Caco-2 (cell line): ENCODE data around the gene APCDD1. TPM values are rescaled to one million over a fixed set of nuclear protein-coding genes. Genes with fewer than 3 reads are reported as not detected.

Source experiments
- BruUV-seq: library from RNA; stranded (reverse); fragments of 400-500 nt; replicated peaks from 2 replicates; lab custom pipeline; 2021; lab: Mats Ljungman, UMichigan
- CTCF ChIA-PET: fragments of 300-600 bp; sonication (Branson Sonifier 250); formaldehyde crosslinking; loops from one replicate; lab custom pipeline; 2022; ENCODE audit warnings: antibody characterized with exemption; lab: Charles Lee
- POLR2A ChIA-PET: fragments of 300-600 bp; sonication (Branson Sonifier 250); formaldehyde crosslinking; loops from one replicate; lab custom pipeline; 2022; ENCODE audit warnings: antibody characterized with exemption; lab: Charles Lee
- DNase-seq, 2 experiments: peaks; one replicate each; pipeline versions ENCODE4 v3.0.0 to v3.0.0-alpha.2; 2020 to 2022
- H3K27me3 ChIP-seq: replicated peaks from 2 replicates; pipeline ENCODE4 v1.6.0; 2011; ENCODE audit warnings: low read length; ENCODE audit not compliant: control insufficient read depth, insufficient read depth
- H3K36me3 ChIP-seq: 2 replicates; pipeline ENCODE4 v1.5.1; 2011; ENCODE audit warnings: low read length; ENCODE audit not compliant: control insufficient read depth, insufficient read depth
- H3K4me1 ChIP-seq: fragments of 250-450 bp; sonication (Bioruptor Pico); 2 replicates; pipeline ENCODE4 v1.5.1; 2020; ENCODE audit warnings: mild to moderate bottlenecking
- H3K4me3 ChIP-seq: 2 replicates; pipeline ENCODE4 v1.5.1; 2011; ENCODE audit warnings: low read depth, mild to moderate bottlenecking, control low read depth, low read length
- H3K9me3 ChIP-seq: fragments of 250-450 bp; sonication (Bioruptor Pico); 2 replicates; pipeline ENCODE4 v1.5.1; 2020; ENCODE audit warnings: mild to moderate bottlenecking, moderate library complexity
- H3K27ac Mint-ChIP-seq: one replicate; pipeline ENCODE4 v1.8.0; 2022; ENCODE audit warnings: mixed read lengths; ENCODE audit not compliant: unreplicated experiment
- H3K27me3 Mint-ChIP-seq: one replicate; pipeline ENCODE4 v1.8.0; 2022; ENCODE audit warnings: mixed read lengths; ENCODE audit not compliant: insufficient read depth, unreplicated experiment
- H3K36me3 Mint-ChIP-seq: one replicate; pipeline ENCODE4 v1.8.0; 2022; ENCODE audit warnings: mild to moderate bottlenecking, mixed read lengths; ENCODE audit not compliant: insufficient read depth, unreplicated experiment
- H3K4me1 Mint-ChIP-seq: one replicate; pipeline ENCODE4 v1.8.0; 2022; ENCODE audit warnings: low read depth, mixed read lengths; ENCODE audit not compliant: unreplicated experiment
- H3K4me3 Mint-ChIP-seq: one replicate; pipeline ENCODE4 v1.8.0; 2022; ENCODE audit warnings: mild to moderate bottlenecking, moderate library complexity, mixed read lengths; ENCODE audit not compliant: unreplicated experiment
- H3K9me3 Mint-ChIP-seq: one replicate; pipeline ENCODE4 v1.8.0; 2022; ENCODE audit warnings: mixed read lengths; ENCODE audit not compliant: unreplicated experiment
- intact Hi-C: fragments of 100-400 bp; cut with micrococcal nuclease; formaldehyde crosslinking; loops from one replicate; pipeline ENCODE4 v1.10.0; 2022; ENCODE audit not compliant: unreplicated experiment
- total RNA-seq: library from RNA; stranded (reverse); gene quantifications from 2 replicates; pipeline ENCODE4 v1.2.3, GENCODE V29; 2022
- TF ChIP-seq, protein P1 (sequence below), 2 experiments: fragments of 200-600 bp in 1 of 2; IDR thresholded peaks; 1 replicate in 1 of 2; 2 replicates in 1 of 2; pipeline versions ENCODE4 v1.5.1 to v1.8.0; 2011 to 2022; ENCODE audit warnings: antibody characterized with exemption in 1 of 2, control low read depth in 1 of 2, inconsistent platforms in 1 of 2, low read depth in 1 of 2, low read length in 1 of 2, mild to moderate bottlenecking in 1 of 2, moderate library complexity in 1 of 2; ENCODE audit not compliant: insufficient read depth in 1 of 2, severe bottlenecking in 1 of 2, unreplicated experiment in 1 of 2

Gene APCDD1
- total RNA-seq, 1 experiment from 2014 or later: 1.5 TPM

DNA sequence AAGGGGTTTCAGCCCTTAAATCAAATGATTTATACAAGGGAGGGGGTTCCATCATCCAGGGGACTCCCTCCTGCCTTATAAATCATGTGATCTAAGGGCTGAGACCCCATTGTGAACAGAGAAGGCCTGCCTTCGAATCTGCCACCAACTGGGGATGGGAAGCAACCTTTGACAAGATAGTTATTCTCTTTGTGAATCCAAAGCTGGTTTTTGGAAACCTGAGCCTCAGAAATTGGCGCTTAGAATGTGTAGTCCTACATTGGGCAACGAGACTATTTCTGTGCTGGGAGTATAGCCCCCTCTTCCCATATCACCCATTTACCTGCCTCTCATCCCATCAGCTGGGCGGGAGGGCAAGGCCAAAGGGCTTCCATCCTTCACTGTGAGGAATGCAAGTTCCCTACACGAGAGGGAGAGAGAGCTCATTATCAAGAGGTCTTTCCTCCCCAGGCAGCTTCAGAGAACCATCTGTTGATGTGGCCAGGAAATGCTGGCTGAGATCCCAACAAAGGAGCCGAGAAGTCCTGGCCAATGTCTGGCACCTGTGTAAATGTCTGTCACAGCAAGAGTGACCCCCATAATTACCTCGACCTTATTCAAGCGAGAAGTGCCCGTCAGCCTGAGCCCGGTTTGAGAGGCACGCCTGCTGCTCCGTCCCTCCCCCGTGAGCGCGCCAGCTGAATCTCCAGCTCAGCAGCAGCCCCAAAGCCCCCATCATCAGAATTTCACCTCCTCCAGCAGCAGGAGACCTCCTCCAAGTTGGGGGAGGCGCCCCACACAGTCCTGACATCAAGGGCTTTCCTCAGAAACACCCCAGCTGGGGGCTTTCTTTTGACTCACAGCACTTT is 48.4 kb upstream of the APCDD1 start:
- no peaks in the 10 kb centered on the region; the same call in 1 of the 2 replicates for H3K27me3 ChIP-seq
- POLR2A ChIA-PET: no interaction called here

DNA sequence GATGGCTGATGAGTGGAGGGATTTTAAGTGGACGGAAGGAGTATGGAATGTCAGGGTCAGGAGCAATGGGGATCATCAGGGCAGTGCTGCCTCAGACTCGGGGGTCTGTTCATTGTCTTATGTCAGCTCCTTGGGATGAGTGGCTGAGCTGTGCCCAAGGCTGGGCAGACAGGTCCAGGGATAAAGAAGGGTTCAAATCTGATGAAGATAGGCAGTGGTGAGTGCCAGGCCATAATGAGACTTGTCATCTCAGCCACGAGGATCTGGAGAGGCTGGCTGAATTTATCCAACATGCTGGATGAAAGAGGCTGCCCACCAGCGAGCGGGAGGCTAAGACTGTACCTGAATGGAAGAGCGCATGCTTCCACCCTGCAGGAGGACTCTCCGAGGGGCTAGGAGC is 46.3 kb upstream of the APCDD1 start:
- no peak overlapping the region for H3K4me3 ChIP-seq
- H3K9me3 ChIP-seq: no peaks in the 10 kb centered on the region
- no peak for DNase-seq
- no peaks in the 10 kb centered on the region for H3K27me3 Mint-ChIP-seq
- H3K4me1 ChIP-seq: peaks cover 13% of the 10 kb centered on the region
- peaks cover 8% of the 10 kb centered on the region for H3K9me3 Mint-ChIP-seq
- H3K36me3 ChIP-seq: no peaks in the 10 kb centered on the region
- no peaks in the 10 kb centered on the region; the same call in 1 of the 2 replicates for H3K27me3 ChIP-seq
- H3K36me3 Mint-ChIP-seq: no peaks in the 10 kb centered on the region
- TF ChIP-seq, protein P1, sequence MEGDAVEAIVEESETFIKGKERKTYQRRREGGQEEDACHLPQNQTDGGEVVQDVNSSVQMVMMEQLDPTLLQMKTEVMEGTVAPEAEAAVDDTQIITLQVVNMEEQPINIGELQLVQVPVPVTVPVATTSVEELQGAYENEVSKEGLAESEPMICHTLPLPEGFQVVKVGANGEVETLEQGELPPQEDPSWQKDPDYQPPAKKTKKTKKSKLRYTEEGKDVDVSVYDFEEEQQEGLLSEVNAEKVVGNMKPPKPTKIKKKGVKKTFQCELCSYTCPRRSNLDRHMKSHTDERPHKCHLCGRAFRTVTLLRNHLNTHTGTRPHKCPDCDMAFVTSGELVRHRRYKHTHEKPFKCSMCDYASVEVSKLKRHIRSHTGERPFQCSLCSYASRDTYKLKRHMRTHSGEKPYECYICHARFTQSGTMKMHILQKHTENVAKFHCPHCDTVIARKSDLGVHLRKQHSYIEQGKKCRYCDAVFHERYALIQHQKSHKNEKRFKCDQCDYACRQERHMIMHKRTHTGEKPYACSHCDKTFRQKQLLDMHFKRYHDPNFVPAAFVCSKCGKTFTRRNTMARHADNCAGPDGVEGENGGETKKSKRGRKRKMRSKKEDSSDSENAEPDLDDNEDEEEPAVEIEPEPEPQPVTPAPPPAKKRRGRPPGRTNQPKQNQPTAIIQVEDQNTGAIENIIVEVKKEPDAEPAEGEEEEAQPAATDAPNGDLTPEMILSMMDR (IDR thresholded peaks at IDR 0.05; ENCODE audit: insufficient read depth in 1 of 2, low read depth in 1 of 2, low read length in 1 of 2, severe bottlenecking in 1 of 2, unreplicated experiment in 1 of 2): no peak
- no peak overlapping the region for H3K27ac Mint-ChIP-seq
- intact Hi-C loops: no loop called here
- ChIA-PET POLR2A (no interaction called here), CTCF (no interaction called here)
- H3K4me1 Mint-ChIP-seq: no peaks in the 10 kb centered on the region
- no TSS peak for BruUV-seq
- no peak overlapping the region for H3K4me3 Mint-ChIP-seq

More for the DNA sequence above, 48.4 kb upstream of the APCDD1 start:
- TF ChIP-seq, protein P1 (IDR thresholded peaks at IDR 0.05; ENCODE audit: insufficient read depth in 1 of 2, low read depth in 1 of 2, low read length in 1 of 2, severe bottlenecking in 1 of 2, unreplicated experiment in 1 of 2): no peak
- Histone ChIP-seq H3K4me3 (no peak overlapping the region), H3K36me3 (no peaks in the 10 kb centered on the region), H3K9me3 (no peaks in the 10 kb centered on the region), H3K4me1 (peaks cover 13% of the 10 kb centered on the region)
- BruUV-seq: no TSS peak
- CTCF ChIA-PET: no interaction called here
- no peaks in the 10 kb centered on the region for H3K27me3 Mint-ChIP-seq
- no peak for DNase-seq
- peaks cover 5% of the 10 kb centered on the region for H3K4me1 Mint-ChIP-seq
- intact Hi-C loops: no loop called here
- H3K4me3 Mint-ChIP-seq: no peak overlapping the region
- no peaks in the 10 kb centered on the region for H3K36me3 Mint-ChIP-seq
- no peak overlapping the region for H3K27ac Mint-ChIP-seq
- H3K9me3 Mint-ChIP-seq: peaks cover 8% of the 10 kb centered on the region

DNA sequence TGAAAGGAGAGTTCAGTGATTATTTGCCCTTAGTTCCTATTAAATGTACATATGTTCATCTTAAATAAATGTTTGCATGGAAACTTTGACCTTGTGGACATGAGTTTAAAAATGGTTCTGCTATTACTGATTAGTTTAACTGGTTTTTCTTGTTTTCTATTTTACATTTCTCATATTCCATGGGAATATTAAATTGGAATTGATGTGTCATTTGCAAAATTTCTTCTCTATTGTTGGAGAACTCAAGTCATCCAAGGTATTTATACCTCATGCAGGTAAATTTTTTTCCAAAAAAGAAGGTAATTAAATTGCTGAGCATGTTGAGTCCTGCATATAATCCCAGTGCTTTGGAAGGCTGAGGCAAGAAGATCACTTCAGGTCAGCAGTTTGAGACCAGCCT is 45.4 kb upstream of the APCDD1 start:
- CTCF ChIA-PET: no interaction called here
- Histone ChIP-seq H3K36me3 (no peaks in the 10 kb centered on the region), H3K4me3 (no peak overlapping the region), H3K27me3 (no peaks in the 10 kb centered on the region; the same call in 1 of the 2 replicates), H3K9me3 (no peaks in the 10 kb centered on the region), H3K4me1 (peaks cover 6% of the 10 kb centered on the region)
- Mint-ChIP-seq H3K4me1 (no peaks in the 10 kb centered on the region), H3K36me3 (no peaks in the 10 kb centered on the region), H3K27ac (no peak overlapping the region), H3K4me3 (no peak overlapping the region), H3K9me3 (peaks cover 8% of the 10 kb centered on the region), H3K27me3 (no peaks in the 10 kb centered on the region)
- TF ChIP-seq, protein P1 (IDR thresholded peaks at IDR 0.05; ENCODE audit: insufficient read depth in 1 of 2, low read depth in 1 of 2, low read length in 1 of 2, severe bottlenecking in 1 of 2, unreplicated experiment in 1 of 2): no peak
- no peak for DNase-seq
- POLR2A ChIA-PET: no interaction called here
- no TSS peak for BruUV-seq
- intact Hi-C loops: no loop called here
